Ramos (cell line): ENCODE data around the gene SULT1C4.
"Not testable (repeated sequence)": the region's sequence is repeated elsewhere in the genome, so short reads cannot be mapped to it uniquely, and the experiment has no call there.

Experiments used
- in situ Hi-C: fragments of 300-500 bp; cut with MboI; formaldehyde crosslinking; loops from one replicate; pipeline ENCODE4 v1.14.3; 2022; ENCODE audit warnings: low sequenced_read_pairs; ENCODE audit not compliant: unreplicated experiment

SULT1C4 gene

GRCh38 chr2:108409768-108410167 is 32.0 kb downstream of the SULT1C4 start:
- in situ Hi-C loops, result no loop called here

- in situ Hi-C loops, result no loop called here
Measured at GRCh38 chr2:108412995-108413710, 35.4 kb downstream of the SULT1C4 start.

GRCh38 chr2:108413711-108414095 is 35.9 kb downstream of the SULT1C4 start:
- in situ Hi-C loops, result no loop called here

- in situ Hi-C loops, result no loop called here
Measured at GRCh38 chr2:108414256-108414876, 36.6 kb downstream of the SULT1C4 start.

- in situ Hi-C loops, result no loop called here
Measured at GRCh38 chr2:108414945-108415344, 37.2 kb downstream of the SULT1C4 start.

- in situ Hi-C loops, result no loop called here
Measured at GRCh38 chr2:108417254-108417653, 39.5 kb downstream of the SULT1C4 start.

GRCh38 chr2:108418416-108418815 is 40.7 kb downstream of the SULT1C4 start:
- in situ Hi-C loops, result no loop called here

GRCh38 chr2:108423067-108423466 is 45.3 kb downstream of the SULT1C4 start:
- in situ Hi-C loops, result no loop called here

- in situ Hi-C loops, result no loop called here
Measured at GRCh38 chr2:108423502-108424251, 45.9 kb downstream of the SULT1C4 start.

- in situ Hi-C loops, result no loop called here
Measured at GRCh38 chr2:108428286-108429009, 50.7 kb downstream of the SULT1C4 start.

- in situ Hi-C loops, result not testable (repeated sequence)
Measured at GRCh38 chr2:108435578-108435977, 57.8 kb downstream of the SULT1C4 start.

GRCh38 chr2:108436976-108437375 is 59.2 kb downstream of the SULT1C4 start:
- in situ Hi-C loops, result no loop called here
